Adrenal gland (tissue), 12 donors: Measurements from ENCODE around the gene APOC1. TPM values are rescaled to one million over a fixed set of nuclear protein-coding genes. Genes with fewer than 3 reads are reported as not detected.

ENCODE experiments used
- polyA plus RNA-seq, 3 donors: library from polyadenylated mRNA; stranded (reverse); fragments of 200-250 nt in 2 of 3; fragments of 350-450 nt in 1 of 3; fragmentation: Illumina TruSeq in 1 of 3; extraction: RNeasy Lipid Tissue Mini Kit (QIAGEN cat#74804) in 1 of 3; gene quantifications; one replicate each; pipeline ENCODE4 v1.2.3, GENCODE V29; 2013 to 2014
- total RNA-seq, 9 donors: library from RNA; depleted of rRNA in 4 of 9; stranded (reverse); fragments of >200 nt in 4 of 9; fragments of 120-200 nt in 1 of 9; fragmentation: NEBNext Ultra II Directional in 1 of 9; extraction: Animal tissue kit (Norgen Biotek cat#: 25700) in 1 of 9; gene quantifications; one replicate each; pipeline versions ENCODE4 v1.1.0 to v1.2.4, GENCODE V29; 2013 to 2023
- donor health status: healthy with polysubstance abuse.
- donor health status: Bipolar disorder and iron deficiency.
- donor health status: DM: yes; HTN: yes; CAD: no.
- donor health status: DM: no; HTN: no; CAD: no.
- donor health status: DM: no; HTN: no; CAD: no.
- donor health status: DM: yes; HTN: yes; CAD: no.

APOC1 gene
- total and polyA plus RNA-seq, 12 donors = 583 to 3,854 (median 2,102) TPM

Other genes with a start within 250 kb of the APOC1 start
- gene CEACAM19, start 243.1 kb upstream of the APOC1 start, total RNA-seq = 10 to 100 TPM in 1 of 9 donors, 1 to 10 TPM in 8; 1.6 to 11.0 (median 3.1) TPM
- gene CEACAM19, start 243.1 kb upstream of the APOC1 start, polyA plus RNA-seq = 10 to 100 TPM in 2 of 3 donors, 1 to 10 TPM in 1; 2.2 to 38.2 (median 26.4) TPM
- under 1 TPM in 3 of 9 donors, not detected in 6; 0.27 to 0.69 (median 0.30) TPM for gene CEACAM16, start 215.5 kb upstream of the APOC1 start, total RNA-seq
- gene CEACAM16, start 215.5 kb upstream of the APOC1 start, polyA plus RNA-seq = 1 to 10 TPM in 1 of 3 donors, under 1 TPM in 1, not detected in 1; 0.57 to 1.4 TPM
- 10 to 100 TPM in 8 of 9 donors, under 1 TPM in 1; 1.00 to 85.1 (median 47.6) TPM for gene BCL3, start 165.9 kb upstream of the APOC1 start, total RNA-seq
- gene BCL3, start 165.9 kb upstream of the APOC1 start, polyA plus RNA-seq = 100 to 1,000 TPM in 1 of 3 donors, 10 to 100 TPM in 2; 10.2 to 120 (median 45.9) TPM
- gene CBLC, start 136.7 kb upstream of the APOC1 start, total RNA-seq = under 1 TPM in 1 of 9 donors, not detected in 8; 0.14 TPM
- under 1 TPM in 1 of 3 donors, not detected in 2; 0.13 TPM for gene CBLC, start 136.7 kb upstream of the APOC1 start, polyA plus RNA-seq
- 10 to 100 TPM in 8 of 9 donors, 1 to 10 TPM in 1; 7.5 to 81.1 (median 43.4) TPM for gene BCAM, start 105.5 kb upstream of the APOC1 start, total RNA-seq
- 10 to 100 TPM in 2 of 3 donors, 1 to 10 TPM in 1; 5.1 to 68.4 (median 55.1) TPM for gene BCAM, start 105.5 kb upstream of the APOC1 start, polyA plus RNA-seq
- 100 to 1,000 TPM in 8 of 9 donors, 10 to 100 TPM in 1; 97.7 to 243 (median 131) TPM for gene NECTIN2, start 68.3 kb upstream of the APOC1 start, total RNA-seq
- gene NECTIN2, start 68.3 kb upstream of the APOC1 start, polyA plus RNA-seq = 100 to 1,000 TPM in 2 of 3 donors, 10 to 100 TPM in 1; 82.7 to 139 (median 124) TPM
- 100 to 1,000 TPM in 3 of 9 donors, 10 to 100 TPM in 6; 53.1 to 248 (median 68.5) TPM for gene TOMM40, start 23.4 kb upstream of the APOC1 start, total RNA-seq
- 100 to 1,000 TPM in 1 of 3 donors, 10 to 100 TPM in 2; 63.2 to 112 (median 70.5) TPM for gene TOMM40, start 23.4 kb upstream of the APOC1 start, polyA plus RNA-seq
- gene APOE, start 8.8 kb upstream of the APOC1 start, total RNA-seq = over 10,000 TPM in 4 of 9 donors, 1,000 to 10,000 TPM in 5; 3,098 to 21,602 (median 7,572) TPM
- gene APOE, start 8.8 kb upstream of the APOC1 start, polyA plus RNA-seq = over 10,000 TPM in 2 of 3 donors, 100 to 1,000 TPM in 1; 569 to 15,573 (median 10,217) TPM
- gene APOC4, start 27.6 kb downstream of the APOC1 start, total RNA-seq = 1 to 10 TPM in 3 of 9 donors, under 1 TPM in 2, not detected in 4; 0.83 to 4.5 (median 1.3) TPM
- 1 to 10 TPM in 1 of 3 donors, under 1 TPM in 1, not detected in 1; 0.67 to 2.4 TPM for gene APOC4, start 27.6 kb downstream of the APOC1 start, polyA plus RNA-seq
- 10 to 100 TPM in 2 of 9 donors, 1 to 10 TPM in 6, not detected in 1; 1.3 to 16.9 (median 4.7) TPM for gene APOC2, start 31.4 kb downstream of the APOC1 start, total RNA-seq
- gene APOC2, start 31.4 kb downstream of the APOC1 start, polyA plus RNA-seq = 10 to 100 TPM in 2 of 3 donors, 1 to 10 TPM in 1; 5.4 to 68.1 (median 14.2) TPM
- 100 to 1,000 TPM in 8 of 9 donors, 10 to 100 TPM in 1; 67.8 to 293 (median 254) TPM for gene CLPTM1, start 40.8 kb downstream of the APOC1 start, total RNA-seq
- 100 to 1,000 TPM; 220 to 306 (median 233) TPM for gene CLPTM1, start 40.8 kb downstream of the APOC1 start, polyA plus RNA-seq
- 10 to 100 TPM in 7 of 9 donors, 1 to 10 TPM in 2; 2.0 to 39.1 (median 11.6) TPM for gene RELB, start 86.9 kb downstream of the APOC1 start, total RNA-seq
- 10 to 100 TPM in 2 of 3 donors, 1 to 10 TPM in 1; 3.9 to 17.7 (median 12.4) TPM for gene RELB, start 86.9 kb downstream of the APOC1 start, polyA plus RNA-seq
- gene CLASRP, start 124.4 kb downstream of the APOC1 start, total RNA-seq = 100 to 1,000 TPM in 1 of 9 donors, 10 to 100 TPM in 8; 19.8 to 137 (median 53.7) TPM
- 100 to 1,000 TPM in 2 of 3 donors, 10 to 100 TPM in 1; 39.8 to 730 (median 246) TPM for gene CLASRP, start 124.4 kb downstream of the APOC1 start, polyA plus RNA-seq
- 1 to 10 TPM in 2 of 9 donors, under 1 TPM in 6, not detected in 1; 0.06 to 1.3 (median 0.68) TPM for gene ZNF296, start 161.9 kb downstream of the APOC1 start, total RNA-seq
- gene ZNF296, start 161.9 kb downstream of the APOC1 start, polyA plus RNA-seq = 10 to 100 TPM in 1 of 3 donors, 1 to 10 TPM in 1, not detected in 1; 2.5 to 13.2 TPM
- 10 to 100 TPM in 7 of 9 donors, 1 to 10 TPM in 2; 4.0 to 24.9 (median 14.6) TPM for gene GEMIN7, start 164.7 kb downstream of the APOC1 start, total RNA-seq
- 10 to 100 TPM; 11.3 to 29.0 (median 23.9) TPM for gene GEMIN7, start 164.7 kb downstream of the APOC1 start, polyA plus RNA-seq
- gene PPP1R37, start 178.6 kb downstream of the APOC1 start, total RNA-seq = 10 to 100 TPM; 24.3 to 86.7 (median 53.1) TPM
- 100 to 1,000 TPM in 1 of 3 donors, 10 to 100 TPM in 2; 16.4 to 244 (median 45.4) TPM for gene PPP1R37, start 178.6 kb downstream of the APOC1 start, polyA plus RNA-seq
- 1 to 10 TPM in 1 of 9 donors, under 1 TPM in 7, not detected in 1; 0.06 to 1.1 (median 0.27) TPM for gene NKPD1, start 246.4 kb downstream of the APOC1 start, total RNA-seq
- under 1 TPM in 2 of 3 donors, not detected in 1; 0.13 to 0.16 TPM for gene NKPD1, start 246.4 kb downstream of the APOC1 start, polyA plus RNA-seq